Stomach (tissue), 9 donors: ENCODE results near the gene MAIP1. TPM values are rescaled to one million over a fixed set of nuclear protein-coding genes. Genes with fewer than 3 reads are reported as not detected.

Source experiments
- DNase-seq, 2 donors: peaks; one replicate each; pipeline versions ENCODE4 v3.0.0 to v3.0.0-alpha.2; 2013 to 2019
- H3K27ac ChIP-seq, 5 donors: fragments of 200-600 bp in 4 of 5; sonication (generic) in 4 of 5; one replicate each; pipeline ENCODE4 v1.5.1; 2013 to 2019; ENCODE audit warnings: mild to moderate bottlenecking in 1 of 5, moderate library complexity in 1 of 5
- H3K27me3 ChIP-seq, 3 donors: fragments of 200-600 bp; sonication (generic); one replicate each; pipeline ENCODE4 v1.5.1; 2017 to 2019; ENCODE audit warnings: mixed run types in 1 of 3
- H3K36me3 ChIP-seq, 4 donors: fragments of 200-600 bp; sonication (generic); 1 replicate in 3 of 4; 2 replicates in 1 of 4; pipeline ENCODE4 v1.5.1; 2016 to 2019
- H3K4me1 ChIP-seq, 4 donors: fragments of 200-600 bp; sonication (generic); one replicate each; pipeline ENCODE4 v1.5.1; 2016 to 2019
- H3K4me3 ChIP-seq, 4 donors: fragments of 200-600 bp; sonication (generic) in 3 of 4; one replicate each; pipeline ENCODE4 v1.5.1; 2016 to 2019; ENCODE audit warnings: mild to moderate bottlenecking in 1 of 4
- H3K9me3 ChIP-seq, 4 donors: fragments of 200-600 bp; sonication (generic); one replicate each; pipeline ENCODE4 v1.5.1; 2016 to 2019
- EP300 ChIP-seq: sonication (generic); formaldehyde crosslinking; IDR thresholded peaks from one replicate; pipeline ENCODE4 v1.6.1; 2017; ENCODE audit warnings: antibody characterized with exemption
- POLR2A ChIP-seq, 4 donors: fragments of 450-650 bp; IDR thresholded peaks; one replicate each; pipeline ENCODE4 v1.6.1; 2016; ENCODE audit warnings: antibody characterized with exemption in 4 of 4, control low read depth in 2 of 4, mild to moderate bottlenecking in 1 of 4, moderate library complexity in 1 of 4
- POLR2AphosphoS5 ChIP-seq, 3 donors: sonication (generic); formaldehyde crosslinking; IDR thresholded peaks; one replicate each; pipeline ENCODE4 v1.6.1; 2016; ENCODE audit warnings: antibody characterized with exemption in 3 of 3
- WGBS, 5 donors: extraction: QIAGEN DNeasy Blood & Tissue Kit in 3 of 5; methylation state at CpG; one replicate each; pipeline versions ENCODE4 v1.1.5 to v1.1.7; 2013 to 2018; 5-methylcytosine and 5-hydroxymethylcytosine counted together
- intact Hi-C: fragments of 100-400 bp; cut with DNase I; formaldehyde crosslinking; loops from one replicate; pipeline ENCODE4 v1.15.1; 2023; ENCODE audit warnings: low total_unique reads
- polyA plus RNA-seq, 3 donors: library from polyadenylated mRNA; stranded (reverse); fragments of 200-250 nt; gene quantifications; one replicate each; pipeline ENCODE4 v1.2.3, GENCODE V29; 2013
- total RNA-seq, 5 donors: library from RNA; depleted of rRNA; stranded (reverse); fragments of >200 nt; gene quantifications; one replicate each; pipeline versions ENCODE4 v1.1.0 to v1.2.3, GENCODE V29; 2014 to 2016
- TF ChIP-seq, protein P1 (sequence below), 7 experiments: fragments of 450-650 bp in 4 of 7; fragments of 200-600 bp in 3 of 7; sonication (generic) in 3 of 7; IDR thresholded peaks; one replicate each; pipeline ENCODE4 v1.5.1; 2016 to 2019; ENCODE audit warnings: antibody characterized with exemption in 7 of 7, control low read depth in 2 of 7, mild to moderate bottlenecking in 1 of 7
- donor health status: healthy with polysubstance abuse.
- donor health status: Bipolar disorder and iron deficiency.
- donor health status: healthy.

Gene MAIP1
- total and polyA plus RNA-seq, 8 donors, result 7.0 to 30.4 (median 22.9) TPM; not detected in 1

- H3K4me1 ChIP-seq, result no peaks in the 10 kb centered on the region
- no peaks in the 10 kb centered on the region for H3K9me3 ChIP-seq
- intact Hi-C loops, result no loop called here
- no peak for DNase-seq
- H3K4me3 ChIP-seq, result no peak overlapping the region
- H3K36me3 ChIP-seq, result peaks cover 11 to 41% (median 37%) of the 10 kb centered on the region in 4 donors
- 13 to 68% (median 34%) methylated on average over 2 of the region's 2 CpGs for WGBS, 5 donors
- TF ChIP-seq EP300 (no peak), POLR2A (IDR thresholded peaks at IDR 0.05) (no peak), POLR2AphosphoS5 (IDR thresholded peaks at IDR 0.05) (no peak)
- TF ChIP-seq, protein P1, sequence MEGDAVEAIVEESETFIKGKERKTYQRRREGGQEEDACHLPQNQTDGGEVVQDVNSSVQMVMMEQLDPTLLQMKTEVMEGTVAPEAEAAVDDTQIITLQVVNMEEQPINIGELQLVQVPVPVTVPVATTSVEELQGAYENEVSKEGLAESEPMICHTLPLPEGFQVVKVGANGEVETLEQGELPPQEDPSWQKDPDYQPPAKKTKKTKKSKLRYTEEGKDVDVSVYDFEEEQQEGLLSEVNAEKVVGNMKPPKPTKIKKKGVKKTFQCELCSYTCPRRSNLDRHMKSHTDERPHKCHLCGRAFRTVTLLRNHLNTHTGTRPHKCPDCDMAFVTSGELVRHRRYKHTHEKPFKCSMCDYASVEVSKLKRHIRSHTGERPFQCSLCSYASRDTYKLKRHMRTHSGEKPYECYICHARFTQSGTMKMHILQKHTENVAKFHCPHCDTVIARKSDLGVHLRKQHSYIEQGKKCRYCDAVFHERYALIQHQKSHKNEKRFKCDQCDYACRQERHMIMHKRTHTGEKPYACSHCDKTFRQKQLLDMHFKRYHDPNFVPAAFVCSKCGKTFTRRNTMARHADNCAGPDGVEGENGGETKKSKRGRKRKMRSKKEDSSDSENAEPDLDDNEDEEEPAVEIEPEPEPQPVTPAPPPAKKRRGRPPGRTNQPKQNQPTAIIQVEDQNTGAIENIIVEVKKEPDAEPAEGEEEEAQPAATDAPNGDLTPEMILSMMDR (IDR thresholded peaks at IDR 0.05), result no peak
- H3K27ac ChIP-seq, result no peak overlapping the region
- no peaks in the 10 kb centered on the region for H3K27me3 ChIP-seq
These were observed 27.2 kb upstream of the MAIP1 start for GRCh38 chr2:199928226-199928625.

DNA sequence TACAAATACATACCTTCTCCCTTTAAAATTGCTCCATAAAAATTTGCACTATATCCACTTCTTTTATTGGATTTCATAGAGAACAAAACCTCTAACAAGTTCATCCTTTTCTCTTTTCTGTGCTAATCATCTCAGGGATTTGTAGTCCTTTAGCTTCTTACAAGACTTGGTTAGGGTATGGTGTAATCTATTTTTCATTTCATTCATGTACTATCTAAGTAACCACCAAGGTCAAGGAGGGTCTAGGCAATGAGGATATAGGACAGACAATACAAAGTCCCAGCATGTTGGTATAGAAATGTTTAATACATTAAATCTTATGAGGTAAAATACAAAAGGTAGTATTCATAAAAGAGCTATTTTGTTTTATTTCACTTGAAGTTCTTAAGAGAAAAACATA lies 26.8 kb upstream of the MAIP1 start:
- Histone ChIP-seq H3K27ac (no peak overlapping the region), H3K4me3 (no peak overlapping the region), H3K4me1 (no peaks in the 10 kb centered on the region), H3K36me3 (peaks cover 11 to 45% (median 40%) of the 10 kb centered on the region in 4 donors), H3K9me3 (no peaks in the 10 kb centered on the region), H3K27me3 (no peaks in the 10 kb centered on the region)
- TF ChIP-seq POLR2A (IDR thresholded peaks at IDR 0.05), result no peak
- TF ChIP-seq, protein P1 (IDR thresholded peaks at IDR 0.05), result no peak
- TF ChIP-seq POLR2AphosphoS5 (IDR thresholded peaks at IDR 0.05), result no peak
- no peak for TF ChIP-seq EP300
- intact Hi-C loops, result no loop called here
- no peak for DNase-seq

- intact Hi-C loops, result no loop called here
- no peaks in the 10 kb centered on the region for H3K4me1 ChIP-seq
- no peaks in the 10 kb centered on the region for H3K27me3 ChIP-seq
- H3K27ac ChIP-seq, result no peak overlapping the region
- no peak overlapping the region for H3K4me3 ChIP-seq
- H3K36me3 ChIP-seq, result peaks cover 11 to 46% (median 40%) of the 10 kb centered on the region in 4 donors
- H3K9me3 ChIP-seq, result no peaks in the 10 kb centered on the region
- 57 to 73% (median 67%) methylated on average over 2 of the region's 2 CpGs for WGBS, 5 donors
- no peak for TF ChIP-seq POLR2AphosphoS5 (IDR thresholded peaks at IDR 0.05)
- no peak for TF ChIP-seq POLR2A (IDR thresholded peaks at IDR 0.05)
- TF ChIP-seq EP300, result no peak
- TF ChIP-seq, protein P1 (IDR thresholded peaks at IDR 0.05), result no peak
- no peak for DNase-seq
These were observed 26.1 kb upstream of the MAIP1 start for GRCh38 chr2:199929262-199929661.

- no peak overlapping the region for H3K4me3 ChIP-seq
- no peak for TF ChIP-seq POLR2A (IDR thresholded peaks at IDR 0.05)
- intact Hi-C loops, result no loop called here
- H3K27ac ChIP-seq, result no peak overlapping the region
- no peak for DNase-seq
- no peaks in the 10 kb centered on the region for H3K27me3 ChIP-seq
- peaks cover 11 to 68% (median 59%) of the 10 kb centered on the region in 4 donors for H3K36me3 ChIP-seq
- H3K4me1 ChIP-seq, result no peaks in the 10 kb centered on the region
- WGBS, 5 donors, result 73 to 86% (median 75%) methylated on average over 4 of the region's 4 CpGs
- no peaks in the 10 kb centered on the region for H3K9me3 ChIP-seq
These were observed 23.0 kb upstream of the MAIP1 start for GRCh38 chr2:199932312-199932855.

DNA sequence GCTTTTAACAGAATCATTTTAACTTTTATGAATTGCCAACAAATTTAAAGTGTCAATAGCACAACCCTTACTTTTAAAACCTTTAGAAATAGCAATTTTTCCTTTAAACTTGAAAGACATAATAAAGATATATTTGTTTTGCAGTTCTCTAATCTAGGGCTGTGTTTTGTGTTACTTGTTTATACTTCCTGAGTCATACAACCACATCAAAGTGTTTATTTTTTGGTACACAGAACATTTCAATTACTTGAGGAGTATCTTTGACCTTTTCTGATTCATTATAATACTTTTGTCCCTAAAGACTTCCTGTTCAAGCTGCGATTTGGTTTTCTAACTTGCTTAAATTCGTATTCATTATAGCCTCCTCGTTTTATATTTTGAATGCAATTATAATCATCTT lies 21.9 kb upstream of the MAIP1 start:
- Histone ChIP-seq H3K4me3 (no peak overlapping the region), H3K4me1 (no peaks in the 10 kb centered on the region), H3K27ac (no peak overlapping the region), H3K36me3 (peaks cover 11 to 79% (median 68%) of the 10 kb centered on the region in 4 donors), H3K9me3 (no peaks in the 10 kb centered on the region), H3K27me3 (no peaks in the 10 kb centered on the region)
- WGBS, 5 donors, result 54 to 66% (median 61%) methylated on average over 3 of the region's 3 CpGs
- TF ChIP-seq POLR2AphosphoS5 (IDR thresholded peaks at IDR 0.05) (no peak), EP300 (no peak), POLR2A (IDR thresholded peaks at IDR 0.05) (no peak)
- TF ChIP-seq, protein P1 (IDR thresholded peaks at IDR 0.05), result no peak
- no peak for DNase-seq
- intact Hi-C loops, result no loop called here
